DOHH2 (cell line): ENCODE measurements around the gene PRX.

Source experiments
- H3F3A ChIP-seq: fragments of 200-600 bp; sonication (generic), shearing (Covaris generic); 2 replicates; pipeline ENCODE4 v1.6.0; 2016; ENCODE audit warnings: antibody characterized with exemption, mild to moderate bottlenecking; ENCODE audit not compliant: control insufficient read depth, insufficient read depth
- H3K27ac ChIP-seq: fragments of 200-600 bp; sonication (generic); 2 replicates; pipeline ENCODE4 v1.5.1; 2014; ENCODE audit warnings: low read depth, mild to moderate bottlenecking, low read length, moderate library complexity
- H3K27me3 ChIP-seq: fragments of 200-600 bp; sonication (generic); 2 replicates; pipeline ENCODE4 v1.6.1; 2014; ENCODE audit warnings: mild to moderate bottlenecking, low read length, mixed read lengths; ENCODE audit not compliant: control insufficient read depth
- H3K36me3 ChIP-seq: fragments of 200-600 bp; sonication (generic); 2 replicates; pipeline ENCODE4 v1.6.1; 2014; ENCODE audit warnings: mild to moderate bottlenecking, low read length, moderate library complexity, mixed read lengths; ENCODE audit not compliant: control insufficient read depth
- H3K4me1 ChIP-seq: fragments of 200-600 bp; sonication (generic); 2 replicates; pipeline ENCODE4 v1.6.1; 2014; ENCODE audit warnings: mild to moderate bottlenecking, low read length, mixed read lengths; ENCODE audit not compliant: control insufficient read depth
- H3K4me2 ChIP-seq: fragments of 200-600 bp; sonication (generic); 2 replicates; pipeline ENCODE4 v1.6.0; 2014; ENCODE audit warnings: mild to moderate bottlenecking, low read length, moderate library complexity
- H3K4me3 ChIP-seq: fragments of 200-600 bp; sonication (generic); 2 replicates; pipeline ENCODE4 v1.5.1; 2014; ENCODE audit warnings: mild to moderate bottlenecking, low read length, mixed read lengths
- H3K79me2 ChIP-seq: fragments of 200-600 bp; sonication (generic); 2 replicates; pipeline ENCODE4 v1.6.1; 2014; ENCODE audit warnings: mild to moderate bottlenecking, low read length, mixed read lengths; ENCODE audit not compliant: control insufficient read depth
- H3K9me2 ChIP-seq: fragments of 200-600 bp; sonication (generic); replicated peaks from 2 replicates; pipeline ENCODE4 v1.6.1; 2014; ENCODE audit warnings: mild to moderate bottlenecking, low read length, mixed read lengths; ENCODE audit not compliant: control insufficient read depth
- H3K9me3 ChIP-seq: fragments of 200-600 bp; sonication (generic); 2 replicates; pipeline ENCODE4 v1.6.1; 2014; ENCODE audit warnings: antibody characterized with exemption, low read length, mixed read lengths; ENCODE audit not compliant: control insufficient read depth, insufficient read depth
- H4K20me1 ChIP-seq: fragments of 200-600 bp; sonication (generic); 2 replicates; pipeline ENCODE4 v1.6.0; 2014; ENCODE audit warnings: low read depth, mild to moderate bottlenecking, antibody characterized with exemption, low read length, moderate library complexity; ENCODE audit not compliant: control insufficient read depth, insufficient read depth
- EZH2phosphoT487 ChIP-seq: fragments of 200-600 bp; sonication (generic); IDR thresholded peaks from 2 replicates; pipeline ENCODE4 v1.6.1; 2017; ENCODE audit warnings: borderline replicate concordance, mild to moderate bottlenecking, antibody characterized with exemption, low read length, moderate library complexity, mixed read lengths
- TF ChIP-seq, protein P1 (sequence below): fragments of 200-600 bp; sonication (generic); IDR thresholded peaks from one replicate; pipeline ENCODE4 v1.5.1; 2014; ENCODE audit warnings: antibody characterized with exemption, mild to moderate bottlenecking, low read depth, low read length; ENCODE audit not compliant: poor library complexity, severe bottlenecking

The PRX gene

GRCh38 chr19:40365613-40366401 is 47.4 kb downstream of the PRX start:
- H3K9me2 ChIP-seq = no peaks in the 10 kb centered on the region
- H3K79me2 ChIP-seq = no peaks in the 10 kb centered on the region
- no peaks in the 10 kb centered on the region for H3F3A ChIP-seq
- H3K27me3 ChIP-seq = no peaks in the 10 kb centered on the region
- H3K27ac ChIP-seq = no peak overlapping the region
- H4K20me1 ChIP-seq = no peaks in the 10 kb centered on the region
- H3K4me3 ChIP-seq = peak overlapping the region; percentile 71
- H3K36me3 ChIP-seq = no peaks in the 10 kb centered on the region
- no peaks in the 10 kb centered on the region for H3K9me3 ChIP-seq
- TF ChIP-seq, protein P1, sequence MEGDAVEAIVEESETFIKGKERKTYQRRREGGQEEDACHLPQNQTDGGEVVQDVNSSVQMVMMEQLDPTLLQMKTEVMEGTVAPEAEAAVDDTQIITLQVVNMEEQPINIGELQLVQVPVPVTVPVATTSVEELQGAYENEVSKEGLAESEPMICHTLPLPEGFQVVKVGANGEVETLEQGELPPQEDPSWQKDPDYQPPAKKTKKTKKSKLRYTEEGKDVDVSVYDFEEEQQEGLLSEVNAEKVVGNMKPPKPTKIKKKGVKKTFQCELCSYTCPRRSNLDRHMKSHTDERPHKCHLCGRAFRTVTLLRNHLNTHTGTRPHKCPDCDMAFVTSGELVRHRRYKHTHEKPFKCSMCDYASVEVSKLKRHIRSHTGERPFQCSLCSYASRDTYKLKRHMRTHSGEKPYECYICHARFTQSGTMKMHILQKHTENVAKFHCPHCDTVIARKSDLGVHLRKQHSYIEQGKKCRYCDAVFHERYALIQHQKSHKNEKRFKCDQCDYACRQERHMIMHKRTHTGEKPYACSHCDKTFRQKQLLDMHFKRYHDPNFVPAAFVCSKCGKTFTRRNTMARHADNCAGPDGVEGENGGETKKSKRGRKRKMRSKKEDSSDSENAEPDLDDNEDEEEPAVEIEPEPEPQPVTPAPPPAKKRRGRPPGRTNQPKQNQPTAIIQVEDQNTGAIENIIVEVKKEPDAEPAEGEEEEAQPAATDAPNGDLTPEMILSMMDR = no peak
- no peak for TF ChIP-seq EZH2phosphoT487
- H3K4me1 ChIP-seq = peaks cover 18% of the 10 kb centered on the region
- peak overlapping the region; percentile 74 for H3K4me2 ChIP-seq

GRCh38 chr19:40365010-40365409 is 48.2 kb downstream of the PRX start:
- Histone ChIP-seq H3K4me2 (peak overlapping the region; percentile 74), H3K79me2 (no peaks in the 10 kb centered on the region), H3K4me3 (peak overlapping the region; percentile 71), H3K9me2 (no peaks in the 10 kb centered on the region), H3F3A (no peaks in the 10 kb centered on the region), H4K20me1 (no peaks in the 10 kb centered on the region), H3K36me3 (no peaks in the 10 kb centered on the region), H3K4me1 (peaks cover 18% of the 10 kb centered on the region), H3K27me3 (no peaks in the 10 kb centered on the region), H3K27ac (no peak overlapping the region), H3K9me3 (no peaks in the 10 kb centered on the region)
- no peak for TF ChIP-seq EZH2phosphoT487
- TF ChIP-seq, protein P1 = no peak

GRCh38 chr19:40363069-40363468 is 50.1 kb downstream of the PRX start:
- Histone ChIP-seq H4K20me1 (no peaks in the 10 kb centered on the region), H3K9me3 (no peaks in the 10 kb centered on the region), H3K27ac (no peak overlapping the region), H3K4me3 (no peak overlapping the region), H3K36me3 (no peaks in the 10 kb centered on the region), H3F3A (no peaks in the 10 kb centered on the region), H3K4me1 (peaks cover 31% of the 10 kb centered on the region), H3K4me2 (no peak overlapping the region), H3K79me2 (no peaks in the 10 kb centered on the region), H3K27me3 (no peaks in the 10 kb centered on the region), H3K9me2 (no peaks in the 10 kb centered on the region)
- TF ChIP-seq EZH2phosphoT487 = no peak
- TF ChIP-seq, protein P1 = no peak
